PFSK-1 (cell line): ENCODE results near the gene VWCE.

Experiments
- POLR2AphosphoS5 ChIP-seq: IDR thresholded peaks from 2 replicates; pipeline ENCODE4 v1.6.1; 2012; ENCODE audit warnings: low read depth, mild to moderate bottlenecking, control low read depth, low read length, moderate library complexity
- SIN3A ChIP-seq: IDR thresholded peaks from 2 replicates; pipeline ENCODE4 v1.6.1; 2012; ENCODE audit warnings: mild to moderate bottlenecking, low read length, moderate library complexity, borderline replicate concordance; ENCODE audit not compliant: insufficient read depth
- TF ChIP-seq, protein P1 (sequence below), 2 experiments: IDR thresholded peaks; 2 replicates each; pipeline versions ENCODE4 v1.6.1 to v1.8.0; 2011 to 2012; ENCODE audit warnings: low read depth in 2 of 2, low read length in 2 of 2, control low read depth in 1 of 2, inconsistent platforms in 1 of 2, mild to moderate bottlenecking in 1 of 2, moderate library complexity in 1 of 2; ENCODE audit not compliant: insufficient read depth in 1 of 2

DNA sequence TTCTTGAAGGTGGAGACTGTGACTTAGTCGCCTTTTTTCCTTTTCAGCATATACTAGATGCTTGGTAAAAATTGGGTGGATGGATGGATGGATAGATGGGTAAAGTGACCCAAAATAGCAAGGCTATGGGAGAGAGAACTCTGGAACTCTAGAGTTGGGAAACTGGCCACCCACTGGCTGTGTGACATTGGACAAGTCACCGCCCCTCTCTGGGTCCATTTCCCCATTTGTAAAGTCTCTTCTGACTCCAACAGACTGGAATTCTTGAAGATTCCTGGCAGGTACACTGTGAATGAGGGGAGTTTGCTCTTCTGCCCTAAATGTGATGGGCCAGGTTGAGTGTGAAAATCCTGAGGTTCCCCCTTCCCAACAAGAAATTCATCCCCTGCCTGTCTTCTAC is 45.9 kb upstream of the VWCE start:
- TF ChIP-seq, protein P1, sequence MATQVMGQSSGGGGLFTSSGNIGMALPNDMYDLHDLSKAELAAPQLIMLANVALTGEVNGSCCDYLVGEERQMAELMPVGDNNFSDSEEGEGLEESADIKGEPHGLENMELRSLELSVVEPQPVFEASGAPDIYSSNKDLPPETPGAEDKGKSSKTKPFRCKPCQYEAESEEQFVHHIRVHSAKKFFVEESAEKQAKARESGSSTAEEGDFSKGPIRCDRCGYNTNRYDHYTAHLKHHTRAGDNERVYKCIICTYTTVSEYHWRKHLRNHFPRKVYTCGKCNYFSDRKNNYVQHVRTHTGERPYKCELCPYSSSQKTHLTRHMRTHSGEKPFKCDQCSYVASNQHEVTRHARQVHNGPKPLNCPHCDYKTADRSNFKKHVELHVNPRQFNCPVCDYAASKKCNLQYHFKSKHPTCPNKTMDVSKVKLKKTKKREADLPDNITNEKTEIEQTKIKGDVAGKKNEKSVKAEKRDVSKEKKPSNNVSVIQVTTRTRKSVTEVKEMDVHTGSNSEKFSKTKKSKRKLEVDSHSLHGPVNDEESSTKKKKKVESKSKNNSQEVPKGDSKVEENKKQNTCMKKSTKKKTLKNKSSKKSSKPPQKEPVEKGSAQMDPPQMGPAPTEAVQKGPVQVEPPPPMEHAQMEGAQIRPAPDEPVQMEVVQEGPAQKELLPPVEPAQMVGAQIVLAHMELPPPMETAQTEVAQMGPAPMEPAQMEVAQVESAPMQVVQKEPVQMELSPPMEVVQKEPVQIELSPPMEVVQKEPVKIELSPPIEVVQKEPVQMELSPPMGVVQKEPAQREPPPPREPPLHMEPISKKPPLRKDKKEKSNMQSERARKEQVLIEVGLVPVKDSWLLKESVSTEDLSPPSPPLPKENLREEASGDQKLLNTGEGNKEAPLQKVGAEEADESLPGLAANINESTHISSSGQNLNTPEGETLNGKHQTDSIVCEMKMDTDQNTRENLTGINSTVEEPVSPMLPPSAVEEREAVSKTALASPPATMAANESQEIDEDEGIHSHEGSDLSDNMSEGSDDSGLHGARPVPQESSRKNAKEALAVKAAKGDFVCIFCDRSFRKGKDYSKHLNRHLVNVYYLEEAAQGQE (IDR thresholded peaks at IDR 0.05; ENCODE audit: insufficient read depth in 1 of 2, low read depth in 2 of 2, low read length in 2 of 2): no peak
- no peak for TF ChIP-seq POLR2AphosphoS5
- no peak for TF ChIP-seq SIN3A
